DMS 273 (cell line): ENCODE results near the gene GRM5.

Source experiments
- DNase-seq: peaks from one replicate; lab custom pipeline; 2025; ENCODE audit not compliant: unreplicated experiment; lab: John Stamatoyannopoulos, UW

Gene GRM5

DNA sequence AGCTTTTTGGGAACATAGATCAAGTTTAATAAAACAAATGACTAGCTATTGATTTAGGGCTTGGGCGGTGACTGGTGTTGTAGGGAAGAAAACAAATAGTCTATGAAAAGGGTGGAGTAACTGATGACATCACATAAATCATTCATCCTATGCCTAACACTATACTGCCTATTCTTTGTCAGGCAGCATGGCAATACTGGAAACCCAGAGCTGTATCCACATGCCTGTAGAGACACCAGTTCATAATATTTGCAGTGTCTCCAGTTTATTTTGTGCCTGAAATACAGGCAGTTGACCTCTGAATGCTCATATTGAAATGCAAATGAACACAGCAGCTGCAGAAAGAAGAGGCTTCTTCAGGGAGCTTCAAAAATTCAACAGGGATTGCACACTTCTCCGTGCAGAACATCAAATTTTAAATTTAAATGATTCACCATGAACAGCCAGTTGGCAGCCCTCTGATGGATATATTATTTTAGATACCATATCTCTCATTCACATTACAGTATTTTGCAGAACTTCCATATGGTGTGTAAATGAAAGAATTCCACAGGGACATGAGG is 445.1 kb downstream of the GRM5 start:
- DNase-seq: no peak

DNA sequence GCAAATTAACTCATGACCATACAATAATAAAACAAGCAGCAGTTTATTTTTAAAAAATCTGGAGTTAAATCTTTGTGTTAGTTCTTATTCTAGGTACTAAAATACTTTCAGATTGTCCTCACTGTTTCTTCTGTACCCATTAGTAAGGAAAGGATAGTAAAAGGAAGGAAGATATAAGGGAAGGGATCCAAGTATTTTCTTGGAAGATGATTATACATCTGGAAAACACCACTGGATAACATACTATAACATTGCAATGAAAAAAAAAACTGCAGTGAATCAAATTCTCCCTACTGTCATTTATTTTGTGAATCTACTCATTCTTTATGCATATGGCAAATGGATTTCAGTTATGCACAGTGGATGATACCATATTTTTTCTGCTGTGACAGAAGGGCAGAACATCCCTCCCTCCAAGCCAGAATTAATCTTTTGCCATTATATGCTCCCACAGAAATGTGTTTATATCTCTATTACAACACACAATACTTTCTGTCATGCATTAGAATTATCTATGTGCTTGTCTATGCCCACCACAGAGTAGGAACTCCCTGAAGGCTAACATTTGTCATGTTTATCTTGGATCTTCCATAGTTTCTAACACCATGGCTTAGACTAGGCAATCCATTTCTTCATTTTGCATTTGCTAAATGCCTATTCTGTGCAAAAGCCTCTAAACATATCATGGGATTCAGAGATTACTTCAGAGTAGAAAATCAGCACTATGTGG is 446.0 kb downstream of the GRM5 start:
- no peak for DNase-seq

DNA sequence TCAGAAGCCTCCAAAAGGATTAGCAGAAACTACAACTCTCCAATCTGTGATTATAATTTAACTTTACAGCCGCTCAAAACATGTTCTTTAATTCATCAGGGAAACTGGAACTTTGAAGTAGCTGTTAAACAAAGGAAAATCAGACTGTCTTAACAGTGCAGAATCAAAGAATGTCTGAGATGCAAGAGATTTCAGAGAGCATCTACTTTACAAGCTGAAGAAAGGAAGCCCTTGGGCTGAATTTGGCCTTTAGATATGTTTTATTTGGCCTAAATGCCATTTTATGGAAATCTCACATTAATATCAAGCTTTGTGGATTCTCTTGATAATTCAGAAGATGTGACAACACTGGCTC is 446.7 kb downstream of the GRM5 start:
- DNase-seq: no peak

DNA sequence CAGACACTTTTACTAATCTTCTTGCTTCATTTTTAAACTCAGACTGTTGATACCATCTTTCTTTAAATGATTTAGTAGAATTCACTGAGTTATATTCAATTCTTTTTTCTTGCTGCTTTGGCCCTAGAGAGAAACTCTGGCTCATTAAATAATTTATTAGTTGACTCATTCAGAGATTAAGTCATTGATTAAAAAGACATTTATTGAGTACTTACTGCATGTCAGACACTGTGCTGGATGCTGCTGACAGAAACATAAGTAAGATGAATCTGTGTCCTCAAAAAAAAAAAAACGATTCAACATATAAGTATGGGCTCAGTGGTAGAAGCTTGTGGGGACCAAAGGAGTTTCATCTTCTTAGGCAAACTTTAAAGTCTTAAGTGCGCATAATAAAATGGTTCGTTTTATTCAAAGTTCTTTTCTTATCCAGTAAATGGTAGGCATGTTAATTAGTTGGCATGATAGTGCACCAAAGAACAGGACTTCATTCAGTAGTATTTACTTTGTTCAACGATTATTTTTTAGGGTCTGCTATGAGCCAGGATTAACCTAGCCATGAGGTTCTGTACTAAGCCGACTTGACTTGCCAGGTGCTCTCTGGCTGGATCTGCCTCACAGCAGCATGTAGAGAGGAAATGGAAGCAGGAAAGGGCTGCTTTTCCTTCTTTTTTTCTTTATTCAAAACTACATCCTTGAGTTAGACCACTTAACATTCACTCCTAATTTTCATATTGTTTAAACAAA is 447.3 kb downstream of the GRM5 start:
- DNase-seq: no peak

DNA sequence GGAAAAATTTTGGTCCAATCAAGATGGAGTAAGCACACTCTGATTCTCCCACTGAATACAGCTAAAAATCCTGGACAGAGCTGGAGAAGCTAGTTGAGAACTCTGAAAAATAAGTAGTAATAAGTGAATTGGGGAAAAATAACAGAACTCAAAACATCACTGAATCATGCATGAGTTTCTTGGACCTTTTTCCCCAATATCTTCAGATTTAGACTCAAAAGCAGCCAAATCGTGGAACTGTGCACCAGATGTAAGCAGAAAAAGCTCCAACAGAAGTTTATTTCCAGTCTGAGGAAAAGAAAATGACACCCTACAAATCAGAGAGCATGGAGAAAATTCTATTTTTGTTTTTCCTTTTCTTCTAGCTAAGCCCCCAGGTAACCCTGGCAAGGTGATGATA is 448.6 kb downstream of the GRM5 start:
- no peak for DNase-seq

DNA sequence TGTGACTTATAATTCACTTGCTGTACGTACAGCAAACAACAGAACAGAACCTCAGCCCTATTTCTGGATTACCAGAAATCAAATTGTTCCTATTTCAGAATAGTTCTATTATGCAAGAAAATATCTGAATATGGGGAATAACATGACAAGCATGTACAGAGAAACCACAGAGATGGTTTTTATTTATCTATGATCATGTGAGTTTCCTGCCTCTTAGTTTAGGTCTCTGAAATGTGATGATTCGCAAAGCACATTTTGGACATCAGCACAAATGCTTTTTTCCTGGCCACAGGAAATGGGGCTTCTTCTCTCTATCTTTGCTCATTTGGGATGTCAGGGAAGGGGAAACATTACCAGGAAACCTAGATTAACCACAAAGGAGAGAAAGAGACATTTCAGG is 461.5 kb downstream of the GRM5 start:
- DNase-seq: no peak

DNA sequence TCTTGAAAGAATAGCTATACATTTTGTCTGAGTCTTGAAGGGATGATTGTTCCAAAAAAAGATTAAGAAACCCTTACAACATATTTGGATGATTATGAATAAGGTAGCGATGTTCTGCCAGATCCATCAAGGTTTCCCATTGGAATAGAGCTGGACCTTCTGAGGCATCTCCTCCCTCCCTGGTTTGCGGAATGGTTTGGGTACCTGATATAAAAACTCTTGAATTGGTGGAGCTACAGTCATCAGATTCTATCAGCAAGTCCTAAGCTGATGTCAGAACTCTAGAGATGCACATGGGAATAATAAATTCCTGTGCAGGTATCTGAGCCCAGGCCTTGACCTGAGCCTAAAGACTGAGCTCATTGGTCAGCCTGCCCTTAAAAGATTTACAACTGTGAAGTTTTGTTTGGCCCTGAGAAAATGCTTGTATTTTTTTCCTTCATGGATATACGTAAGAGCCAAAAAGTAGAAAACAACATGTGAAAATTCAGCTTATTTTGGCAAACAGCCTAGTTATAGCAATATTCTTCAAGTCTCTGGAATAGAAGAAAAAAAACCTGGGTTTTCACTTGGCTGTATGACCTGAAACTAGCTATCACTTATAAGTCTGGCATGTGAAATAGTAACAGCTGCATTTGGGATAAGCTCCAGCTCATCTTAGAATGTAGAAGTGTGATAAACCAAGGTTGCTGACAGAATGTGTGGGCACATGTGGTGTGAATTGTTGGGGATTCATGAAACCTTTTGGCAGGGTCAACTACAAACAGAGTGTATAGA is 462.5 kb downstream of the GRM5 start:
- no peak for DNase-seq

DNA sequence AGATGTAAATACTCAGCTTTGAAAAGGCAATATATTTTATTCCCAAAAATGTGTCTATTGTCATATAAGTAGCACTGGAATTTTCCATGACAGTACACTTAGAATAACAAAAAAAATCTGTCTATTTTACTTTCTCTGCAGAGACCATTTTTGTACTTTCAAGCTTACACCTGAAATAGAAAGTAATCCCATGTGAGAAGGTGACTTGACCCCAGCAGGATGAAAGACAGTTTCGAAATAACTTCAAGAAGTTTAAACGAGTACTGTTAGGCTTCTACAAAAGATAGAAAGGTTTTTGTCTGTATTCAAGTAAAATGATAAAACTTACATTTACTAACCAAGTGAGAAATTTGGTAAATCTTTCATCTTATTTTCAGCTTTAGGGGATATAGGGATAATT is 468.4 kb downstream of the GRM5 start:
- no peak for DNase-seq

DNA sequence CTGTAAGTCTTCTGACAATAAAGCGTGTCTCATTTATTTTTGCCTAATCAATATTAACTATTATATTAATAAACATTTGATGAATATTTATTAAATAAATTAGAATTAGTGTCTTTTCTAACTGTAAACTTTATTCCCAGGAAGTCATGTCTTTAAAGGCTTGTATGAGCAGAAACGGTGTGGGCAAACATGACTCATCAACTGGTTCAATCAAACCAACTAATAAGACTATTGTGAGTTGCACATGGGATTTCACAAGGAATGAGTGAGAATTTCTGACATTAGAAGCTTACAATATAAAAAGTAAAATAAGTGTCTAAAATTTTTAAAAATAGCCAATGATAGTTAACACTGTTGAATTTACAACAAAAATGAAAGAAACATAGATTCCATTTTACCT is 469.0 kb downstream of the GRM5 start:
- no peak for DNase-seq

DNA sequence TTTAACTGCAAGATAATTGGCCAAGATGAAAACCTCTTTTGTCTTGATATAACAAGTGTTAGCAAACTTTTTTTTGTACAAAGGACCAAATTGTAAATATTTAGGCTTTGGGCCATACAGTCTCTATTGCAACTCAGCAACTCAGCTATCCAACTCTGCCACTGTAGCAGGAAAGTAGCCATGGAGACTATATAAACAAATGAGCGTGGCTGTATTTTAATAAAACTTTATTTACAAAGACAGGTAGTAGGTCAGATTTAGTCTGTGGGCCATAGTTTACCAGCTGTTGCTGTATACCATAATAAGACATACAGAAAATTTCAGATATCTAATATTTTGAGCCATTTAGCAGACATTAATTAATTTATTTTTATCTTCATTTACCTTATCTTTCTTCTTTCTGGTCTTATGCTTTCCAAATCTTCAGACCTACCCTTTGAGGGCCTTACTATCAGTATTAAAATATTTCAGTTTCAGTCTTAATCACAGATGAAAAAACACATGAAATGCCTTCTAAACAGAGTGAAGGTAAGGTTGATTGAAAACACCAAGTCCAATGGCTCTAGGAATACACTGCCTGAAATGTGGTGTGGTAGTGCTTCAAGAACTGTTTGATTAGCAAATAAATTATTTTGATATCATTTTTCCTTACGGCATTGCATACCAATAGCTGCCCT is 471.4 kb downstream of the GRM5 start:
- no peak for DNase-seq

DNA sequence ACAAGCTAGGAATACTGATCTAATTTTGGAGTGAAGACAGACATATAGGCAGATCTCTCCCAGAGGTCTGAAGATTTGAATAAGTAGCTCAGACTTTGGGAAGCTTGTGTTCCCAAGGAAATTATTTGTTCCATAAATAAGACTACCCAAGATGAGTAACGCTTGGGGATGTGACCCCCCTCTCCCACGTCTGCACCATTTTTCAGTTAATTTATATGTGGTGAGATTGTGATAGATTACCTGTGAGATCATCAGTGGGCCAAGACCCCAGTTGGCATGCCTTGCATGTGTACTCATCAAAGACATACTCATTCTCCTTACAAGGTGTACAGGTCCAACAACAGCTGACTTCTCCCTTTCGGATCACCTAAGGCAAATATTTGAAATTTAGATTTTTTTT is 475.4 kb downstream of the GRM5 start:
- no peak for DNase-seq

DNA sequence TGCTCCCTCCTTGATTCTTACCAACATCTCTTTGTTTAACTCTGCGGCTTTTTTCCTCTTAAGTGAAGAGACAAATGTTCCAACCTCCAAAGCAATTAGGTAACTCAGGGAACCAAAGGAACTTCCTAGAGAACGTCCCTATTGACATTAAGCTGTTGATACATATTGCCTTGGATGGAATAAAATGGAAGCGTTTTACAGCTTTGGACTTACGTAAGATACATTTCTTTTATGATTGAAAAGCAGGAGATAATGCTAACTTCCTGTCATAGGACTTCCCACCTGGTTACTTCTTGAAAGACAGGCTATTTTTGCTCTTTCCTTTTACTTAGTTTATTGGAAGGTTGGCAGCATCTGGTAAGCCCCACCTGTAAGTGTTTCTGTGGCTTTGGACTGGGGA is 482.5 kb downstream of the GRM5 start:
- no peak for DNase-seq

DNA sequence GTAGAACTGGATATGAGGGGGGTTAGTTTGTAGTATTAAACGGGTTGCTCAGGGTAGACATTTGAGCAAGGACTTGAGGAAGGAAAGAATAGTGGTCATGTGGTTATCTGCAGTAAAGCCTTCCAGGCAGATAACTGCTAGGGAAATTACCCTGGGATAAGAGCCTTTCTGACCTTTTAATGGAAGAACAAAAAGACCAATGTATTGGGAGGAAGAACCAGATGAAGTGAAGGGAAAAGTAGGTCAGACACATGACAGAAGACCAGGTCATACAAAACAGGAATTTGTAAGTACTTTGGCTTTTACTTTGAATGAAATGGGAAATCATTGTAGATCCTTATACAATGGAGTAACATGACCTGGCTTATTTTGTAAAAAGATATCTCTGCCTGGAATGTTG is 486.3 kb downstream of the GRM5 start:
- DNase-seq: no peak

DNA sequence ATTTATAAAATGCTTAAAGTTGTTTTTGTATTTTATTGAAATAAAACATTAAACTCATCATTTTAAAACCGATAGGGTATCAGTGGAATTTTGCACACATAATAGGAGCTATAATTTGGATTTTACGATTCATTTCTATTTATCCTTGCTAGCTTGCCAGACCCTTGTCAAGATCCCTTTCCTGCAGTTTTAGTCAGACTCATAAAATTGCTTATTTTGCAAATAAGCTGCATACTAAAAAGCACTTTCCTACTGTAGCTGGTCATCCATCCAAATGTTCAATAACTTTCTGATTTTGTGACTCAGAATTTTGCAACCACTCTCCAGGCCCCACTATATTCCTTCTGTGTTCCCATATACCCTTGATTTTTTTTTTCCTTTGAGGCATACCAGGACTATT is 489.0 kb downstream of the GRM5 start:
- DNase-seq: no peak

DNA sequence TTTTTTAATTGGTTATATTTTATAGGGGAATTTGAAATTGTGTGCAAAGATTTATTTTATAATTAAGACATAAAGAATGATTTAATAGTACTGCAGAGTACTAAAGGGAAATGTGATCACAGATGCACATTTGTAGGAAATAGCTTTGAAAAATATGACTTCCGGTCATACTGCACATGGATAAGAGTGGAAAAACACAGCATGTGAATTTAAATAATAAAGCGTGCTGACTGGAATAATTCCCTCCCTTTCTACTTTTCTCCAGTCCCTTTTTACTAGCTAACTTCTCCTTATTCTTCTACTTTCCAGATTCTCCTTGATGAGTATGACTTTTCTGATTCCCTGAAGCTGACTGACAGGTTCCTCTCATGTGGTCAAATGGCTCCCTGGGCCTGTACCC is 489.9 kb downstream of the GRM5 start:
- no peak for DNase-seq

DNA sequence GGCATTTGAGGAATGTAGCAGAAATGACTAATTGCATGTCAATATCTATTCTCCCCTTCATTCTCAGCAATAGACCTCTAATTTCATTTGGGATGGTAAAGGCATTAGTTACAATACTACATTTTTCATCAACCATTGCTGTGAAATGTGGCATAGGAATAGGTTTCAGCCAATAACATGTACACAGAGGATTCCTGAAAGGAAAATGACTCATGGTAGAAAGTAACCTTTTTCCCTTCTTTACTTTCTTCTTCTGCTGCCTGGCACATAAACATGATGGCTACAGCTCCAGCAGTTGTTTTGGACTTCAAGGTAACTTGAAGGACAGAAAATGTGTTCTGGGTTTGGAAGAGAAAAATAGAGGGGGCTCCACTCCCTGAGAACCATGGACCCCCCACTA is 496.4 kb downstream of the GRM5 start:
- no peak for DNase-seq

DNA sequence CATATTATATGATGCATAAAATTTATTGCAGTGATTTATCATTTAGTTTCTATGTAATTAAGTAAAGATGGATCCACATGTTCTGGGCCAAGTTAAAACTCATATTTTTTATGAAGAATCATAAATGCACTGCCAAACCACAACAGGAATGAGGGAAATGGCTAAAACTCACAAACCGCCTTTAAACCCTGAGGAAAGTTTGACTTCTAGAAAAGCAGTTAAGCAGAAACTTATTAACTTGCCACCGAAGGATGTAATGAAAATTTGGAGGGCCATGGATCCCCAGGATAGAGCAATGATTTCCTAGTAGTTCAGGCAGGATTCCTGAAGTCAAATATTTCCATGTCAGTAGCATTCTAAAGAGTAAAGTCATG is 510.0 kb downstream of the GRM5 start:
- no peak for DNase-seq

DNA sequence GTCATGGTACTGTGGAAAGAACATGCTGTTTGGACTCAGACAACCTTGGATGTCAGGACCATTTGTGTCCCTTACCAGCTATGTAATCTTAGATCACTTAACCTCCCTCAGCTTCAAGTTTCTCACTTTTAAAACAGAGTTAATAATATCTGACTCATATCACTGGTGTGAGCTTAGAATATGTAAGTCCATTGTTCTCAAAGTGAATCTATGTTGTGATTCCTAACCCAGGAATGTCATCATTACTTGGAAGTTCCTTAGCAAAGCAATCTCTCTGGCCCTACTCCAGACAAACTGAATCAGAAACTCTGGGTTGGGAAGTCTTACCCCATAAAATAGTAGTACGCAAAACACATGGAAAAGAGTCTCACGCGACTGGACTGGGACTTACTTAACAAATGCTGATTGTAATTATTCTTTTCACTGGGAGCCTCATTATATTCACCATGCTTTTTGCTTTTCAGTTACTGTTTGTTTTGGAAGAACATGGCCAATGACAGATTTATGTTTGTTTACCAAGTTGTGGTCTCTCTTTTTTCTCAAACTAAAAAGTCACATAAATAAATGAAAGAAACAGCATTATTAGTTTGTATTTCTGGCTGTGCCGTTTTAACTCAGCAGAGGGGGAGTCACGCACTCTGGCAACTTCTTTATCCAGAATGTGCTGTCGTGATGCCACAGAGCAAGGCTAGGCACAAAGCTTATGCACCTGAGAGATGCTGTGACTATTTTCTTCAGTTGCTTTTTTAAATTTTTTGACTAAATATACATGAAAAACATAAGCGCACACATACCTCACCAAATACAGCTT is 510.6 kb downstream of the GRM5 start:
- DNase-seq: no peak

DNA sequence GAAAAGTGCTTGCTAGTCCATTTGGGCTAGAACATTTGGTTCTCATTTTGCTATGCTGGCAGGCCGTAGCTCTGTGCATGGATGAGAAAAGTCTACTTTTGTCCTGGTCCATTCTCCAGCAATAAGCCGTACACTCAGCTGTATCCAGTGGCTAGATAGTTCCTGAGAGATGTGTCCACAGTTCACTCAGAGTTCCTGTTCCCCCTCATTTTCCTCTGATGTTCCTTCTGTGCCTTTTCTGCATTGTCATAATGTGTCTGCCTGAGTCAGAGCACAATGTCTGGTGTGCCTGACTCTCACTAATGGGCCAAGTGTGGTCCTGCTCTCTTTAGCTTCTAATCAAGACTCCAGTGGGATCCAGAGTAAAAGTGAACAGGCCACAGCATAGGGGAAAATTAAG is 512.6 kb downstream of the GRM5 start:
- no peak for DNase-seq

DNA sequence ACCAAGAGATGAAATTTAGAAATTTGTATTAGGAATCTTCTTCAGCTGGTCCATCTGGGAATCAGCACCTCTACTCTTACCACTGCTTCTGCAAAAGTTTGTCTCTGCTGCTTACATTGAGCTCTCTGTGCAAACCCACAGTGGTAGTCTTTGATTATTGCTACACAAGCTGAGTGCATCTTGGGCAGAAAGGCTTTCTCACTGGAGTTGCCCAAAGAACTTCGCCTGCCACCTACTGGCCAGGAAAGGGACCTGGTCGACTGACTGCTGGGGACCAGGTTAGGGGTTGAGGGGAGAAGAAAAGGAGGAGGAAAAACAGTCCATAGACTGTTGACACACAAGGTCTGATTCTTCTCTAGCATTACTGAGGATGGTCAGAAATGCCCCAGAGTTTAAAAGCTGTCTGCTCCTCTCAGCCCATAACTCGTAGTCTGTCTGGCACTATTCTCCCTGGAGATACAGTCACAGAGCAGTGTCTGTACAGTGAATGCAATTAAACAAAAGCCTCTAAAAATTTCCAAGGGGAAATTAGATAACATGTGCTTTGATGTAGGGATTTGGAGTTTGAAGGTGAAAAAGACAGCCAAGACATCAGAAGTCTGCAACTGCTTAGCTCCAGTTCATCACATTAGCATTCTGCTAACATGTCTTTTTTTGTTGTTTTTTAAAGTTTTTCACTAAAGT is 513.3 kb downstream of the GRM5 start:
- peak; percentile 65 for DNase-seq
